Measurements from ENCODE around the gene HSD11B2. TPM values are rescaled to one million over a fixed set of nuclear protein-coding genes. Genes with fewer than 3 reads are reported as not detected.

The HSD11B2 gene
- total and polyA plus RNA-seq, 4 donors: 2.6 to 39.8 (median 6.7) TPM

DNA sequence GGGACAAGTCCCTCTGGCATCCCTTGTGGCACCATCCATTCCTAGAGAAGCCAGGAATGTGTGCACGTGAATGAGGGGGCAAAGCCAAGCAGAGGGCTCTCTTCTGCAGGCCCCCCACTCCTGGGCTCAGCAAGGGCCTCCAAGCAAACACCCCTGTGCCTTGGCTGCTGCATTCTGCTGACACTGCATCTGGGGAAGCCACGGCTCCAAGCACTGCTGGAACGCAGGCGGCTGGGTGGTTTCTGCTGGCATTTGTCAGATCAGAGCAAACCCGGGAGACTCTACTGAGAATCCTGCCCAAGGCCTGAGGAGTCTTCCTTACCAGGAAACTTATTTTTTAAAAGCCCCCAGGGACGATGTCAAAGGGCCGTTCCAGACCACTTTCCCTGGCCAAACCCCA lies 26.7 kb downstream of the HSD11B2 start:
- H3K27me3 ChIP-seq (ENCODE audit: control insufficient read depth in 3 of 3, insufficient read depth in 3 of 3, low read length in 2 of 3): no peaks in the 10 kb centered on the region
- no peak for TF ChIP-seq CTCF (IDR thresholded peaks at IDR 0.05; ENCODE audit: control extremely low read depth, extremely low read depth)
- no peaks in the 10 kb centered on the region for H3K9me3 ChIP-seq (ENCODE audit: control insufficient read depth in 4 of 4, insufficient read depth in 3 of 4, low read length in 3 of 4)
- no peak overlapping the region for H3K9ac ChIP-seq (ENCODE audit: insufficient read depth in 1 of 2, low read length in 2 of 2)
- H3K4me1 ChIP-seq (ENCODE audit: control insufficient read depth in 5 of 5, insufficient read depth in 5 of 5, low read length in 5 of 5): peaks cover 12 to 64% (median 28%) of the 10 kb centered on the region in 5 donors
- no peak for ATAC-seq (ENCODE audit: insufficient read depth, low FRiP score)
- DNase-seq: peak in 2 of 3 donors; percentile 43 to 57
- H3K36me3 ChIP-seq (ENCODE audit: control insufficient read depth in 4 of 4, insufficient read depth in 4 of 4, low read length in 4 of 4): peaks cover 0 to 22% (median 4%) of the 10 kb centered on the region in 4 donors
- 77 to 94% methylated on average over 7 of the region's 7 CpGs for WGBS, 2 donors
- H3K4me3 ChIP-seq: no peak overlapping the region
- peak overlapping the region in 1 of 2 donors; percentile 78 for H3K27ac ChIP-seq (ENCODE audit: low read depth in 1 of 2, low read length in 1 of 2)

DNA sequence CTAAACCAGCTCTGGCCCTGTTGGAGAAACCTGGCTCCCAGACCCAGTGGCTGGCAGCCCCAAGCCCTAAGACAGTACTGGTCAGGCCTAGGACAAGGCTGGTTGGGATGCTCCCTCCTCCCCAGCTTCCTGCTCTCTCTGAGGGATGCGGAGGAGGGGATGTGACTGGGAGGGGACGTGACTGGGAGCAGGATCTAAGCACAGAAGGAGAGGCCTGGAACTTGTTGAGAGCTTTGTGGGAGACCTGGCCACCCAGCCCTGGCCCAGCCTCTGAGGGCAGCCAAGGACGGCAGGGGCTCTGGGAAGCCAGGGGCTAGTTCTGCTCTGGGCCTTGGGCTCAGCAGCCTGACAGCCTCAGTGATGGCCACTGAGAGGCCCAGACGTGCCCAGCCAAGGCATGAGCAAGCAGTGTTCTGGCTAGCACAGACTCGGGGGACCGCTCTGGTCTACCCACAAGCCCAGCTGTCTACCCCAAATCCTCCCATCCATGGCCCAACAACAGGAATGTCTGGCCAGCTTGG lies 27.3 kb downstream of the HSD11B2 start:
- Histone ChIP-seq H3K9me3 (ENCODE audit: control insufficient read depth in 4 of 4, insufficient read depth in 3 of 4, low read length in 3 of 4) (no peaks in the 10 kb centered on the region), H3K36me3 (ENCODE audit: control insufficient read depth in 4 of 4, insufficient read depth in 4 of 4, low read length in 4 of 4) (peaks cover 0 to 16% (median 1%) of the 10 kb centered on the region in 4 donors), H3K9ac (ENCODE audit: insufficient read depth in 1 of 2, low read length in 2 of 2) (no peak overlapping the region), H3K27ac (ENCODE audit: low read depth in 1 of 2, low read length in 1 of 2) (peak overlapping the region in 1 of 2 donors; percentile 78), H3K4me1 (ENCODE audit: control insufficient read depth in 5 of 5, insufficient read depth in 5 of 5, low read length in 5 of 5) (peaks cover 12 to 67% (median 28%) of the 10 kb centered on the region in 5 donors), H3K27me3 (ENCODE audit: control insufficient read depth in 3 of 3, insufficient read depth in 3 of 3, low read length in 2 of 3) (no peaks in the 10 kb centered on the region), H3K4me3 (no peak overlapping the region)
- ATAC-seq (ENCODE audit: insufficient read depth, low FRiP score) (no peak), DNase-seq (peak in 2 of 3 donors; percentile 42 to 59)
- TF ChIP-seq CTCF (IDR thresholded peaks at IDR 0.05; ENCODE audit: control extremely low read depth, extremely low read depth): no peak
- whole genome bisulfite sequencing, 2 donors: 84 to 89% methylated on average over 6 of the region's 6 CpGs

- peak; percentile 82 for ATAC-seq (ENCODE audit: insufficient read depth, low FRiP score)
- no peaks in the 10 kb centered on the region for H3K9me3 ChIP-seq (ENCODE audit: control insufficient read depth in 4 of 4, insufficient read depth in 3 of 4, low read length in 3 of 4)
- peaks cover 0 to 11% (median 0%) of the 10 kb centered on the region in 4 donors for H3K36me3 ChIP-seq (ENCODE audit: control insufficient read depth in 4 of 4, insufficient read depth in 4 of 4, low read length in 4 of 4)
- H3K9ac ChIP-seq (ENCODE audit: insufficient read depth in 1 of 2, low read length in 2 of 2): no peak overlapping the region
- TF ChIP-seq CTCF (IDR thresholded peaks at IDR 0.05; ENCODE audit: control extremely low read depth, extremely low read depth): no peak
- no peak overlapping the region for H3K4me3 ChIP-seq
- H3K27me3 ChIP-seq (ENCODE audit: control insufficient read depth in 3 of 3, insufficient read depth in 3 of 3, low read length in 2 of 3): no peaks in the 10 kb centered on the region
- H3K4me1 ChIP-seq (ENCODE audit: control insufficient read depth in 5 of 5, insufficient read depth in 5 of 5, low read length in 5 of 5): peaks cover 12 to 62% (median 28%) of the 10 kb centered on the region in 5 donors
- peak overlapping the region; percentile 24 to 78 for H3K27ac ChIP-seq (ENCODE audit: low read depth in 1 of 2, low read length in 1 of 2)
- WGBS, 2 donors: 41 to 65% methylated on average over 7 of the region's 7 CpGs
- no peak for DNase-seq
Observed at GRCh38 chr16:67459066-67459860, 28.3 kb downstream of the HSD11B2 start.
